GM10847 (cell line): Measurements from ENCODE around the gene ACTG1.
A peak's percentile ranks its signal among the peaks of the same experiment; 100 is the strongest.

Experiments used
- POLR2A ChIP-seq: IDR thresholded peaks from 2 replicates; pipeline ENCODE4 v1.6.1; 2011; ENCODE audit not compliant: insufficient read length; ENCODE audit errors: extremely low read depth

ACTG1 gene

DNA sequence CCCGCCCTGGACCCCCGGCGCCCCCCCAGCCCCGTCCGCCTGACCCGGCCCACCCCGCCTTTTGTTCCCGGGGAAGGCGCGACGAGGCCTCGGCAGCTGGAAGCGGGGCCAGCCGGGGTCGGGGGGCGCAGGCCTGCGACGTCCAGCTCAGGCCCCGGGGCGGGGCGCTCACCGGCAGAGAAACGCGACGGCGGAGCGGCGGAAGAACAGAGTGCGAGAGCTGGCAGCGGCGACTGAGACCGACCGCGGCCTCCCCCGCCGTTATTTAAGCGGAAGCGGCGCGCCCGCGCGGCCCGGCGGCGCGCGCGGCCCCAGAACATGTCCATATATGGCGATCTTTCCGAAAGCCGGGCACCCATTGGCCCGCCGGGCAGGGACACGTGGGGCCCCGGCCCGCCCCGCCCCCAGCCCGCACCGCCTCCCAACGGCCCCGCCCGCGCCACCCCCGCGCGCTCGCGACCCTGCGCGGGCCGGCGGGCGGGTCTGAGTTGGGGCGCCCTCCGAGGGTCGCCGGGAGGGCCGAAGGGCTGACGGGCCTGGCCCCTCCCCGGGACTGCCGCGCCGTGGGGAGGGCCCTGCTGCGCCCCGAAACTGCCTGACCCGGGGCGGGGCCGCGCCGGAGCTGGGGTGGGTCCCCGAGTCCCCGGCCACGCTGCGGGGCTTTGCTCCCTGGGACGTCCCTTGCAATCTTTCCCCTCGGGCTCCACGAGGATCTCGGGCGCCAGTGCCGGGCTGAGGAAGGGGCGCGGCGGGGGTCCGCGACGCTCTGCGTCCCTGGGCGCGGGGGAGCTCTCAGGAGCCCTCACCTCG lies at the start of gene ACTG1:
Gene ACTG1, minus strand, starts transcription at position 238 of the 810 bp plus-strand sequence. CDS start 445 bp downstream, outside the sequence.
- peak; percentile 99 for TF ChIP-seq POLR2A

DNA sequence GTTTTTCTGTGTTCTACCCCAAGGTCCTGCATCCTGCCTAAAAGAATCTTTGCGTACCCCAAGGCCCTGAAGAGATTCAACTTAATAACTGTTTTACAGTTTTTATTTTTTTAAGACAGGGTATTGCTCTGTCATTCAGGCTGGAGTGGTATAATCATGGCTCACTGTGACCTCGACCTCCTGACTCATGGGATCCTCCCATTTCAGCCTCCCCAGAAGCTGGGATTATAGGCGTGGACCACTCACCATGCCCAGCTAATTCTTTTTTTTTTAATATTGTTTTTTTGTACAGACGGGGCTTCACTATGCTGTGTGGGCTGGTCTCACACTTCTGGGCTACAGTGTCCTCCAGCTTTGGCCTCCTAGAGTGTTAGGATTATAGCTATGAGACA lies 48.9 kb upstream of the ACTG1 start:
- TF ChIP-seq POLR2A = no peak

DNA sequence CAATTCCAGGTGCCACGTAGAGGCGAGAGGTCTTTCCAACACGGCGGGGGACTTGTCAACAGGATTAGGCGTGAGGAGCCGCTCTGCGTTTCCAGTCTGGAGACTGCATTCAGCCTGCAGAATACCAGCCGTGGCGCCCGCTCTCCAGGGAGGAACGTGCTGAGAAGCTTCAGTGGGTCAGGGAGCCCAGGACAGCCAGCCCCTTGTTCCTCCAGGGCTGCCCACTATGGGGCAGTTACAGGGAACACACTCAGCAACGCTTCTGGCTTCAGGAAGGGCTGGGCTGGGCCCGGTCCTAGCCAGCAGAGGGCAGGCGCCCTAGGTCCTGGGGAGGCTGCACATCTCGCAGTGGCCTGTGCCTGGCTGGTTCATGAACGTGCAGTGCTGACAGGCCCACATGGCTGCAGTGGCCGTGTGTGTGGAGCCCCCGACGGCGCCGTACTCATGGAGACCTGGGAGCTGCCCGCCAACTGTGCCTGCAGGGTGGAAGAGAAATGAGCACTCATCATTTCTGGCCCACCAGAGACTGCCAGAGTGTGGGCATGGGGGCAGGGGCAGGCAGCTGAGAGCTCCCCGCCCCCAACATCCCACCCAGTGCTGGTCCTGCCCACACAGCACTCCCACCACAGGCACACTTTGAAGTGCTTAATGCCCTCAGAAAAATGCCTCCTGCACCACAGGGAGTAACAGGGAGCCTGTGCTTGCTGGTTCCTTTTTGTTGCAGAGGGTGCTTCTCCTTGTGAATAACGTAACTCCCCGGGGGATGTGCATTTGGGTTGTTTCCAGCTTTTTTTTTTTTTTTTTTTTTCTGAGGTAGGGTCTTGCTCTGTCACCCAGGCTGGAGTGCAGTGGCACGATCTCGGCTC lies 46.6 kb upstream of the ACTG1 start:
- TF ChIP-seq POLR2A = no peak

DNA sequence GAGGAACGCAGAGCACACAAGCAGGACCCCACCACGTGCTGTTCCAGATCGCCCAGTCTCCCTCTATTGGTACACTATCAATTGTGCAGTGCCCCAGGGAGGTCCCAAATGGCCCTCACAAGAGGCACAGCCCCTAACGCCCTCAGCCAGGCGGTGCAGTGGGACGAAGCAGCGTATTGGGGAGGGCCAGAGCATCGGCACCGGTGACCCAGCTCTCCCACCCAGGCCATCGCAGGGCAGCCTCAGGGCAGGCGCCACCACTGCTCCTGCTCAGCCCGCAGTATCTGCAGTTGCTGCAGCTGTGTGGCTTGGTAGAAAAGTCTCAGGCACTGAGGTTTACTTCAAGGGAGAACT lies 45.5 kb upstream of the ACTG1 start:
- no peak for TF ChIP-seq POLR2A

DNA sequence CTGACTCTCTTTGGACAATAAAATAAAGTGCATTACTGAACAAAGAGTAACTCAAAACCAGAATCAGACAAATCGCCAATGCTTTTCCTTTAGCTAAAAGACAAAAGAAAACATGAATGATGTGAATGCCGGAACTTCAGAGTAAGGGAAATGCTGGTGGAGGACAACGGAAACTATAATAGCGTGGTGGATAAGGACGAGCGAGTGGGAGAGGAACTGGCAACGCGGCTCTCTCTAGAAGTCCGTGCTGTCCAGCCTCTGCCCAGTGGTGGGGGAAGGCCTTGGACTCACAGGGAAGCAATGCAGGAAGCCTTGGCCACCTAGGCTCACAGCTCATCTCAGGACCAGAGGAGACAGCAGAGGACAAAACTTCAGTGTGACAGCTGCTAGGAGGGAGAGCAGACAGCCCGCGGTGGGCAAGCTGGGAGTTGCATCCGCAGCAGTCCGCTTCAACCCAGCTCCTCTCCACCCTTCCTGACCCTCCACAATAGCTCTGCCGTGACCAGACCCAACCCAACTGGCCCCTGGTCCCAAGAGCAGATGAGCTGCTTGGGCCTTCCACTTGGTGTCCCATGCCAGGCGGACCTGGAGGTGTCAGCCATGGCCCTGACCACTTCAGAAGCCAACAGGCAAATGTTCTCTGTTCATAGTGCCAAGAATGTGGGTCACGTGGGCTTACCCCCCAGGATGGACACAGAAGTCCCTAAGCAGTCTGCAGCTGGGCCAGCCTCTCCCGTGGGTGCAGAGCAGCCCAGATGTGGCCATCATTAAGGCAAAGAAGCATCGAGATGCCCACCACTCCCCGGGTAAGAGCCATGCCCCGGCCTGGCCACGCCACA lies 44.9 kb upstream of the ACTG1 start:
- TF ChIP-seq POLR2A = no peak

DNA sequence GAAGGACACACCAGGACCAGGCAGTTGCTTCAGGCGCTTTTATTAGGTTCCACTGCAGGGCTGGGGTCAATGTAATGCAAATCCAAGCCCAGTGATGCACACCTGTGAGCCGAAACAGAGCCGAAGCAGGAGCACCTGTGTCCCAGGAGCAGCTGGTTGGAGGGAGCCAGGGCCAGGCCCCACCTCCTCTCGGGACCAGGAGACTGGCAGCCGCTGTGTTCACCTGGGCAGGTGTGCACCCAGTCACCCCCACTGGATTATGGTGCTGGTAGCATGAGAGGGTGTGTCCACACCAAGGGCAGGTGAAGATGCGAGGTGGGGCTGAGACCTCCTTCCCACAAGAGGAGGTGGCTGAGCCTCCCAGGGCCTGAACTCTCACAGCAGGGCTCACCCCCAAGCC lies 44.3 kb upstream of the ACTG1 start:
- no peak for TF ChIP-seq POLR2A

DNA sequence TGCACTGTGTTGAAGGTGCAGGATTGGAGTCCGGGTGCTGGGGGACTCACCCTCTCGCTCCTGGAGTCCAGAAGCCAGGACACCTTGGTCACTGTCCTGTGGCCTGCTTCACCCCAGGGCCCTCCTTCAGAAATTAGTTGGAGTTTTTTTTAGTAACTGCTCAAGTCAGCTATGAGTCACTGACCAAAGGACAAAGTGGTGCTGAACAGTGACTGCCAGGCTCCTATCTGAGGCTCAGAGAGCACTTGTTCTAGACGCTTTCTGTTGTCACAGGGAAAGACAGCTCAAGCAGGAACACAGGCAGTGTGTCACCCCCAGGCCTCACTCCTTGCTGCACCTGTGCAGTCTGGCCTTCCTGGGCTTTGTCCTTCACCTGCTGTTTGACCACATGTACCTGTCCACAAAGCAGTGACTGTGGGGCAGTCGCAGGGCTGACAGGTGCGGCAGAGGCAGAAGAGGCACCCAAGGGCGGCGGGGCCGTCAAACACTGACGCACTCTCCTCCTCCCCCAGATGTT lies 43.6 kb upstream of the ACTG1 start:
- TF ChIP-seq POLR2A = no peak

DNA sequence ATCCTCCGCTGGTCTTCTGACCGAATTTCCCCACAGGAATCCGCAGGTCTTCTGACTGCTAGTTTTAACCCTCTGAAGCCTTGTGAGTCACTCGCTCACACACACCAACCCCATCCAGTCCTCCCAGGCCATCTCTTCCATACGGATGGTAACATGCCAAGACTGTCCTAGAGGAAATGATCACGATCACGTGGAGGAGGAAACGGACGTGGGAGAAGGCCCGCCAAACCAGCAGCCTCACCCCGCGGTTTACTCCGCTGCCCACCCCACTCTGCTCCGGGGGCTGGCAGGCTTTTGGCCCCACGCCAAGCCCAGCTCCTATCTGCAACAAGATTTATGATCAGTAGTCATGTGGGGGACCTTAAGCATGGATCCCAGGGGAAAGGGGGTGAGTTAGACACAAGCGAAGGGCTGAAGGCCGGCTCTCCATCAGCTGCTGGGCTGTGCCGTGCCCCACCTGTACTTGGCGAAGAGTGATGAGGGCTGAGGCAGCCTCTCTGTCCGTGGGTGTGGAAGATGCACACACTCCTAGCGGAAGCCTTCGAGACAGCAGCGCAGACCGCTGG lies 41.1 kb upstream of the ACTG1 start:
- TF ChIP-seq POLR2A = no peak

DNA sequence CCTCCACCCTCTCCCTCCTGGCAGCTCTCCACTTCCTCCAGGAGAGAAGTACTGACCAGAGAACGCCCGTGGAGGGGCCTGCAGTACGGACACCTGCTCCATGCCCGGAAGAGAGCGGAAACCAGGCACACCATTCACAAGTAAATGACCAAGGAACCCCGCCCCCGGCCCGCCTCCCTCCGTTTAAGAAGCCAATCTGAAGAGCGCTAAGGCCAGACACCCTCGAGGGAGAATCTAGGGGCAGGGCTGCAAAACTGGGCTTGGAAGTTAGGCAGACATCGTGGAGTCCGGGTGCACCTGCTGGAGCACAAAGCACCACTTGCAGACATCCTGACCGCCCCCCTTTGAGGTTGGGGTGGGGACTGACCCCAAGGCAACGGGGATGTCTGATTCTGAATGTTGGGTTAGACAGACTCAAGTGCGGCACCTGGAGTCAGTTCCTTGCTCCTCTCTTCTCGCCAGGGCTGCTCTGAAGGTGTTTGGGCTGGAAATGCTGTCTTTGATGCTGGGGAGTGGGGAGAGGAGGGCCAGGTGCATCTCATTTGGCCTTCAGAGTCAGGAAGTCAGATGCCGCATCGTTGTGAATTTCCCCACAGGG lies 40.5 kb upstream of the ACTG1 start:
- TF ChIP-seq POLR2A = peak; percentile 34

DNA sequence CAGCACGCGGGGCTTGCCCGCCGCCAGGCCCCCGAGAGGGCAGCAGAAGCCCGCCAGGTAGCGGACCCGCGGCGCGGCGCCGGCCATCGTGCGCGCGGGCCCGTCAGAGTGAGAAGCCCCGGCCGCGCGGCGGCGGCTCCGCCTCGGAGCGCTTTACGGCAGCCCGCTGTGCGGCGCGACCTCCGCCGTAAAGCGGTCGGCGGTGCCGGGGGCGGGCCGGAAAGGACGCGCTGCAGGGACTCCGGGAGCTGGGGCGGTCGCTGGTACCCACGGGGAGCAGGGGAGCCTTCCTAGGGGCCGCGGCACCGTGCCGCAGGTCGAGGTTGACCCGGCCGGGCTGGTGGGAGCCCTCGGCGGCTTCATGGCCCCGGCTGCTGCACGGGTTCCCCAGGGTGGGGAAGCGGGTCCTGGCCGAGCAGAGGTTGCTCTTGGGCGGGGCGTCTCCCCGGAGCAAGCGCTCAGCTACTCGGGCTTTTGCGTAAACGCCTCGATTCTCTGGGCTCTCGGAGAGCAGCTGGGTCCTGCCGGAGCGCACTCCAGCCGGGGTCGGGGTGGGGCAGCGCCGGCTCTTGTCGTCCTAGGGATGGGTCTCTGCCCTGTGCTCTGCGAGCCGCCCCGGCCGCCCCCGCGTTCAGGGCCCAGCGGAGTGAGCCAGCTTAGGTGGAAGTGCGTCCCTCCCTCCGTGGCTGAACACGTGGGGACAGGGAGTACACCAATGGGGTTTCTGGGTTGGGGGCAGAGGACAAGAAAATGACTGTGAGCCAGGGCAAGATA lies 39.8 kb upstream of the ACTG1 start, which contains the start of gene FAAP100:
Gene FAAP100, minus strand, starts transcription at position 110 of the 774 bp plus-strand sequence. Its CDS starts 23 bp downstream, at position 87.
- TF ChIP-seq POLR2A = peak; percentile 88

DNA sequence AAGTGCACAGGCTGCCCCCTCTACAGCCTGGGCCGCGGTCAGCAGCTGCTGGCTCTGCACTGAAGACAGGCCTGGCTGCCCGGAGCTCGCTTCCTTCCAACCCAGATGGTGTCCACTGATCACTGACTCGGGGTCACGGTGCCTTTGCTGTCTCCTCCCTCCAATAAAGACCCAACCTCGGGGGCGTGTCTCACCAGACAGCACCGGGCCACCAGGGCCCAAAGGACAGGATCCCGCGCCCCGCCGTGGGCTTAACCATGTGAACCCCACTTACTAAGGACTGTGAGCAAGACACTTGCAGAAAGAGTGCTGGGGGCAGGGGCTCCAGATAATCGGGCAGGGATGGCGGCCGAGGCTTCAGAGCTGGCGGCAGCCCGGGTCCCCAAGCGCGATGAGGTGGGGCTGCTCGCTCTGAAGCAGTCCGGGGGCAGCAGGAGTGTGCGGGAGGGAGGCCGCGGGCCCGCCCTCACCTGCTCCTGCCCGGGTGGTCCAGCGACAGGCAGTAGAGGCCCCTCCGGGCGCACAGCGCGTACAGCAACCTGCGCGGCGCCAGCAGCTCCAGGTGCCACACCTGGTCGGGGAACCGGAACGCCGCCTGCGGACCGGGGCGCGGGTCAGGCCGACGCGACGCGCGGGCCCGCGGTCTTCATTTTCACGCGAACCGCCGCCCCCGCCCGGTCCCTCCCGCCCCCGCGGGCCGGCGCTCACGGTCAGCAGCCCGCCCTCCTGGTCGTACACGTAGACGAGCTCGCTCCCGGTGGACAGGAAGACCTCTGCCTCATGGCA lies 39.1 kb upstream of the ACTG1 start:
- TF ChIP-seq POLR2A = no peak

DNA sequence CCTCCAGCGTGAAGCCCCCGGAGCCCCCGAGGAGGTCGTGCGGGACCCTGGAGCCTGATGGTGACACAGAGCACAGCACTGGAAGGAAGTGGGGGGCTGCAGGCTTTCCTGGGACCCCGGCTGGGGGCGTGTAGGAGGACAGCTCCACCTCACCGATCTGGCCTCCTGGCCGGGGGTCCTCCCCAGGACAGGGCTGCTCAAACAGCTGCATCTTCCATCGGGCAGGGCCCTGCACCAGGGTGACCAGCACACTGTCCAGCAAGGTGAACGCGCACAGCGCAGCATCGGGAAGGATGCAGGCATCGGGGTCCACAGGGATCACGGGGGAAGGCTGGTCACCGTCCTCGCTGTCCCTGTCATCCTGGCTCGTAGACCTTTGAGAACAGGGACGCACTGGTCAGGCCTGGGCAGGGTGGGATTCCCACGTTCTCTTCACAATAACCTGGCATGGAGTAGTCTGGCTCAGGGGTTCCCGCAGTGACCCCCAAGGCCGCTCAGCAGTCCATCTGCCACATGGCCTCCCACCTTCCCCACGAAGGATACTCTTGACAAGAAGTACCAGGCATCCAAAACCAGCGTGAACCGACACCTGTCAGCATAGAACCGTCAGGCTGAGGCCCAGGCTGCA lies 38.3 kb upstream of the ACTG1 start:
- no peak for TF ChIP-seq POLR2A
